AG09309 (cell line): Measurements from ENCODE around the gene FGD6.

Experiments used
- DNase-seq: peaks from one replicate; pipeline ENCODE4 v3.0.0-alpha.2; 2010; ENCODE audit warnings: low read depth
- H3K4me3 ChIP-seq: 2 replicates; pipeline ENCODE4 v1.5.1; 2011; ENCODE audit warnings: mild to moderate bottlenecking, low read depth, low read length, moderate library complexity; ENCODE audit not compliant: control insufficient read depth
- TF ChIP-seq, protein P1 (sequence below): IDR thresholded peaks from 2 replicates; pipeline ENCODE4 v1.5.1; 2011; ENCODE audit warnings: mild to moderate bottlenecking, low read depth, low read length, inconsistent platforms; ENCODE audit not compliant: insufficient read depth, control insufficient read depth; ENCODE audit errors: missing control alignments

Gene FGD6

DNA sequence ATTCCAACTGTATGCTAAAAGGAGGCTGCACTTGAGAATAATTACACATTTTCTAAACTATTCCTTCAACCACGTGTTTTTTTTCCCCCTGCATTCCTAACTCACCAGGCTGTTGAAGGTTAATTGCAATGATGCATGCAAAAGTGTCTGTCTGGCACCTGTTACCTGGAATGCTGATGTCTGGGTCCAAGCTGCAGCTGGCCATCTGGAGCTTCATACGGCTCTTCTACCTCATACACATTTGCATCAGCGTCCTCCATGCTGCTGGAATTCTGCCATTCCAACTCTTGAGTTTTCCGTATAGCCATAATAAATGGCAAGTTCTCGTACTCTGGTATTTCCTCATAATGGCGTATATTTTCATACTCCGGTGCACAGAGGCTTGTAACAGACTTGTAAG is 8.6 kb downstream of the FGD6 start:
- DNase-seq: no peak
- H3K4me3 ChIP-seq: no peak overlapping the region
- TF ChIP-seq, protein P1, sequence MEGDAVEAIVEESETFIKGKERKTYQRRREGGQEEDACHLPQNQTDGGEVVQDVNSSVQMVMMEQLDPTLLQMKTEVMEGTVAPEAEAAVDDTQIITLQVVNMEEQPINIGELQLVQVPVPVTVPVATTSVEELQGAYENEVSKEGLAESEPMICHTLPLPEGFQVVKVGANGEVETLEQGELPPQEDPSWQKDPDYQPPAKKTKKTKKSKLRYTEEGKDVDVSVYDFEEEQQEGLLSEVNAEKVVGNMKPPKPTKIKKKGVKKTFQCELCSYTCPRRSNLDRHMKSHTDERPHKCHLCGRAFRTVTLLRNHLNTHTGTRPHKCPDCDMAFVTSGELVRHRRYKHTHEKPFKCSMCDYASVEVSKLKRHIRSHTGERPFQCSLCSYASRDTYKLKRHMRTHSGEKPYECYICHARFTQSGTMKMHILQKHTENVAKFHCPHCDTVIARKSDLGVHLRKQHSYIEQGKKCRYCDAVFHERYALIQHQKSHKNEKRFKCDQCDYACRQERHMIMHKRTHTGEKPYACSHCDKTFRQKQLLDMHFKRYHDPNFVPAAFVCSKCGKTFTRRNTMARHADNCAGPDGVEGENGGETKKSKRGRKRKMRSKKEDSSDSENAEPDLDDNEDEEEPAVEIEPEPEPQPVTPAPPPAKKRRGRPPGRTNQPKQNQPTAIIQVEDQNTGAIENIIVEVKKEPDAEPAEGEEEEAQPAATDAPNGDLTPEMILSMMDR: no peak

- TF ChIP-seq, protein P1: no peak
- no peak for DNase-seq
- H3K4me3 ChIP-seq: no peak overlapping the region
Measured at GRCh38 chr12:95207407-95207806, 9.9 kb downstream of the FGD6 start.

GRCh38 chr12:95206916-95207315 is 10.4 kb downstream of the FGD6 start:
- no peak overlapping the region for H3K4me3 ChIP-seq
- DNase-seq: no peak
- TF ChIP-seq, protein P1: no peak

- no peak overlapping the region for H3K4me3 ChIP-seq
- TF ChIP-seq, protein P1: no peak
- peak; percentile 72 for DNase-seq
Measured at GRCh38 chr12:95205685-95206084, 11.6 kb downstream of the FGD6 start.

DNA sequence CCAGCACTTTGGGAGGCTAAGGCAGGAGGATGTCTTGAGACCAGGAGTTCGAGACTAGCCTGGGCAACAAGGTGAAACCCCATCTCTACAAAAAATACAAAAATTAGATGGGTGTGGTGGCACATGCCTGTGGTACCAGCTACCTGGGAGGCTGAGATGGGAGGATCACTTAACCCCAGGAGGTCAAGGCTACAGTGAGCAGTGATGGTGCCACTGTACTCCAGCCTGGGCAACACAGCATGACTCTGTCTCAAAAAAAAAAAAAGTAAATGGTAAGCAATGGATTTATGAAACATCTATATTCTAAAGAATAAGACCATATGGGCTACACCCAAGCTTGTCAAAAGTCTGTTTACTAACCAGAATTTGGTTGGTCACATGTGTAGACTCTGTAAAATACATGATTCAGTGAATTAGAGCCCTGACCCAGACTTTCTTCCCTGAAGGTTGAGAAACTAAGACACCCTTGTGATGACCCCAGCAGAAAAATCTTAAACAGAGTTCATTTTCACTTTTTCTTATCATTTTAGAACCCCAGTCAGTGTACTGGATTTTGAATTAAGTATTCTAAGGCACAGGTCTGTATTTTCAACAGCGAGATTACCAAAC is 12.1 kb downstream of the FGD6 start:
- no peak for DNase-seq
- TF ChIP-seq, protein P1: no peak
- no peak overlapping the region for H3K4me3 ChIP-seq

DNA sequence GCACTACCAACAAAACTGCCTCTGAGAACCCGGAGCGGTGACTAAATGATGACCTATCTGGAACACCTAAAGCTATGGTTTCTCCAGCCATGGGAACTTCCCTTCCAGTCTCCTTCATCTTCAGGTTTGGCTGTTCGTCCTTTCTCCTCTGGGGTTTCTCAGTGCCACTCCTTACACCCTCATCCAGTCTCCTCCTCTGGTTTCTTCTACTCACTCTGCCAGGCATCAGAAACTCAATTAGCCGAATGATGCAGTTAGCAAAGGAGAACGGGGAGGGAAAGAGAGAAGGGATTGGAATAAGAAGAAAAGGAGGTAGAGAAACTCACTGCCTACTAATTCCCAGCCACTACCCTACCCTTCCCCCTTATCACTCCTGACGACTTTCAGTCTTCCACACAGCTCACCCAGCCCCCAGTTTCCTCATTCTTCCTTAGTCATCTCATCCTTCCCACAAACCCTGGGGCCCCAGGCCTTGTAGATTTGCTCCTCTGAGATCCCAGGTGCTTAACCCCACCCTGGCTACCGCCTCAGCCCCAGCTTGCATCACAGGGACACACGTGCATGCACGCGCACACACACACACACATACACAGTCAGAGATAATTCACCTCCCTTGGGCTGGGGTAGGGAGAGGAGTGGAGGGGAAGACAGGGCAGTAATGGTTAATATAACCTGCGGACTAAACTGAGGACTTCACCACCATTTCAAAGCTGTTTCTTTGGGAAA is 13.0 kb downstream of the FGD6 start:
- peak; percentile 70 for DNase-seq
- H3K4me3 ChIP-seq: no peak overlapping the region; the same call in 1 of the 2 replicates

More for the DNA sequence above, 13.0 kb downstream of the FGD6 start:
- TF ChIP-seq, protein P1: no peak
